ENCODE data around the gene C9.

DNA sequence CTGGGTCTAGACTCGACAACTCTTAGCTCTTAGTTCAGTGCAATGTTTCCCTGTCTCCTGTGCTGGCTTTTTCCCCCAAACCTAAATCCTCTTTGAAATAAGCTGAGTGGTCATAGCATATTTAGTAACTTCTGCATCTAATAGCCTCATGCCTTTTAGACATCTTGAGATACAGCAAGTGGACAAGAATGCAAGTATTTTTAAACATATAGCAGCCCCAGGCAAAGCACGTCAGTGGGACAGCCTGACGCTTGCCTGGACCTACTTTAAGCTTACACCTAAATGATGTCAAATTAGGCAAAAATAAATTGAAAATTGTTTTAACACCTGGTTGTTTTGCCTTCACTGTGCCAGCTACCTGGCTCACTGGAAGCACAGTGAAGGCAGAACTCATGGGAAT lies 8.0 kb downstream of the C9 start:
- TF ChIP-seq POLR2A (IDR thresholded peaks at IDR 0.05) (no peak), POLR2AphosphoS5 (IDR thresholded peaks at IDR 0.05) (no peak), CTCF (IDR thresholded peaks at IDR 0.05) (no peak), EP300 (IDR thresholded peaks at IDR 0.05; ENCODE audit: low read depth) (no peak)

All from transverse colon (tissue), 4 donors.